IPS-18c (cell line): ENCODE data around the gene MTFR2.

Experiments
- H3K4me3 ChIP-seq: 2 replicates; pipeline ENCODE4 v1.7.0; 2013; ENCODE audit warnings: low read depth, mild to moderate bottlenecking, low read length, moderate library complexity; ENCODE audit not compliant: insufficient read depth
- H3K9me3 ChIP-seq: one replicate; pipeline ENCODE4 v1.6.1; 2013; ENCODE audit warnings: mild to moderate bottlenecking, low read length, moderate library complexity; ENCODE audit not compliant: control insufficient read depth, insufficient read depth

The MTFR2 gene

DNA sequence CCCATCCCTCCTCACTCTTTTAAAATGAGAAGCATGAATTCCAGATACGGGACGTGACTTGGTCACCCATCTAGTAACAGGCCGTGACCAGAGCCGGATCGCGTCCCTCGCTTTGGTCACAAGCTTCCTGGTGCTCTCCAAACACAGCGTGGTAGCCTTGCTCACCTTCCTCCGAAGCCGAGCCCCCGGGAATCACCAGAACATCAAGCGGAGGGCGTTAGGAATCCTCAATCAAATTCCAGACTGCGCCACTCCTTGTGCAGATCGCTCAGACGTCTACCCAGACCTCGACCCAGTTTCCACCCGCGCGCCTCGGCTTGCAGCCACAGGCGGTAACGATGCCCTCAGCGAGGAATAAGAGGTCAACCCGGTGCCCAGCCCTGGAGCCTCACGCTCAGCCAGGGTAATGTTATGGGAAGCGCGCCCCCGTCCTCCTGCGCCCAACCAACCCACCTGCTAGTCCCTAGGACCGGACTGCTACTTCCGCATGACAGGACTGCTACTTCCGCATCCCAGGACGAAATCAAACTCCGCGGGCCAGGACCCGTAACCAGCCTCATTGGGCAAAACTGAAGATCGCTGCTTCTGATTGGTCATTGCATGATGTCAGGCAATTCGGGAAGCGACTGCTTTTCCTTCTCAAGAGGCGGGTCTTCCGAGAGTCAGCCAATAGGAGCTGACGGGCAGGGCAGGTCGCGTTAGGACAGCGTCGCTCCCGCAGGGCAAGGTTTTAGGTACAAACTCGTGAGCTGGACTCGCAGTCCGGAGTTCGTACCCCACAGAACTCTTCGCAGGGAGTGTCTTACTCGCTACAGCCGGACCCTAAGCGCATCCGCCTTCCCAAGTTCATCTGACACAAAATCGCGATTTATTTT is at the start of gene MTFR2:
Gene MTFR2, minus strand, starts transcription at position 501 of the 875 bp plus-strand sequence. CDS start 1,212 bp downstream, outside the sequence.
- peak within 1 kb of the TSS; percentile 95 for H3K4me3 ChIP-seq
- H3K9me3 ChIP-seq = no peaks in the 10 kb centered on the region

DNA sequence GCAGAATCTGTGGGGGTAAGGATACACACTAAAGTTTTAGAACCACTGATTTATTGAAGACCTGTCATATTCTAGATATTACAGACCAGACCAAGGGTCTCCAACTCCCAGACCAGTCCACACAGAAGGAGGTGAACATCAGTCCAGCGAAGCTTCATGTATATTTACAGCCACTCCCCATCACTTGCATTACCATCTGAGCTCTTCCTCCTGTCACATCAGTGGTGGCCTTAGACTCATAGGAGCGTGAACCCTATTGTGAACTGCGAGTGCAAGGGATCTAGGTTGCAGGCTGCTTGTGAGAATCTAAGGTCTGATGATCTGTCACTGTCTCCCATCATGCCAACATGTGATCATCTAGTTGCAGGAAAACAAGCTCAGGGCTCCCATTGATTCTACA is 44.5 kb upstream of the MTFR2 start:
- Histone ChIP-seq H3K4me3 (no peak overlapping the region), H3K9me3 (no peaks in the 10 kb centered on the region)

DNA sequence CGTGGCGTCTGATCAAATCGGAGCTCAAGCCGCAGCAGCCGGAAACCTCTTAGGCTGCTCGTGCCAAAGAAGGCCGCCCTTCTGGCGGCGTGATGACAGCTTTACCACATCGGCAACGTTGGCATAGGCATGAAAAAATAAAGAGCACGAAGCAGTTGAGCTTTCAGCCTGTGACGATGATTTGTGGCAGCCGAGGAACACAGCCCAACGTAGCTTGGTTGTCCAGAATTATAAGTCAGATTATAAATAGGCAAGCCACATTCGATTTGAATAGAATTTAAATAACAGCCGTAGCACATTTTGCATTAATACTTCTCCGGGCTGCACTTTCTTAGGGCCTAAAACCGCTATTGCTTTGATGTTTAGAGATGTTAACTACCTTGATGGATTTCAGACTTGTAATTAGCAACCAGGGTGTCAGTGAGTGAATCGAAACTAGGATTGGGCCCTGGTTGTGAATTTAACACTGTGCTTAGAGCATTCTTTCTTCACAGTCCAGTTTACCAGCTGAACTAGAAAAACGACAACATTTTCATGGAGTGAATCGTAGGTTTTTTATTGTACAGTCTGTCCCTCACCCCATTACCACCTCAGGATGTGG is 40.4 kb upstream of the MTFR2 start:
- Histone ChIP-seq H3K4me3 (peak overlapping the region; percentile 100), H3K9me3 (peaks cover 2% of the 10 kb centered on the region)

DNA sequence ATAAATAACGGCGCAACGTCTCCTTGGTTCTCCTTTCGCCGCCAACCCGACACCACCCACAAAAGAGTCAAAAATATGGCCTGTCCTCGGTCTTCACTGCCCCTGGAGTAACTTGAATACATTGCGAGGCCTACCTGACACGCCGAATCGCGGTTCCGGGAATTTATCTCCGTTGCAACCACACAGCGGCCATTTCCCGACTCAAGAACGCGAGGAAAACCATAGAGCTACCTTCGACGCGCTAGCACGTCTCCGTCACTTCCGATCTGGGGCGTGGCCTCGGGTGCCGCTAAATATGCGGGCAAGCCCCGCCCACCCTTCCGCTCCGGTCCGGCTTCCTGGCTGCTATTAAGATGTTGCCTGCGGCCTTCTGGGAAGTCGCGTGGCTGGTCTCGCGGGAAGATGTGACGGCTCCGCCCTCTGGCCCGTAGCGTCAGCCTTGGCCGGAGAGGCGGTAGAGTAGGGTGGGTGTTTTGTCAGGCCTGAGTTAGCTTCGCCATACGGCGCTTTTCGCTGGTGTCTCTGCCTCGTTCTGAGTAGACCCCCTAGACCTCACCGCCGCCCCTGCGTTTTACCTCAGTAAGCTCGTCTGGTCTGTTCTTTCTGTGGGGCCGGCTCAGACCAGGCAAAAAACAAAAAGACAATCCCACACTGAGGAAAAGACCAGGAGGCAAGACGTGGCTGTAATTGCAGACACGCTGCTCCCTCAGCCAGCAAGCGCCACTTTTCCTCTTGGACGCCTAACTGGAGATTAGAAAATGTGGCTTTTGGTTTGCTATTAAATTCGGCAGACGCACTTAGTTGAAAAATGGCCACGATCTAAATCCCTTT is 39.7 kb upstream of the MTFR2 start, which contains the start of gene BCLAF1:
Gene BCLAF1, minus strand, starts transcription at position 268 of the 831 bp plus-strand sequence. CDS start 9,980 bp downstream, outside the sequence.
- H3K9me3 ChIP-seq = peaks cover 2% of the 10 kb centered on the region
- H3K4me3 ChIP-seq = peak within 1 kb of the TSS; percentile 100

DNA sequence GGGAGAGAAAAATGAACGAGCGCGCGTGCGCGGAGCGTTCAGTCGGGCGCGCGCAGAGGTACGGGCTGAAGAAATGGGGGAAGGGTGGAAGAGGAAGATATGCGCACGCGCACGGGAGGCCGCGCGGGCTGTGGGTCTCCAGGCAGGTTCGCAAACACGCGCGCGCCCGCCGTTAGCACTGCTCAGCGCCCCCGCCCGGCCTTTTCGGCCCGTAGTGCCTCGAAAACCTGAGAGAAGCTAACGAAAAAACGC is 39.1 kb upstream of the MTFR2 start:
- H3K9me3 ChIP-seq = peaks cover 2% of the 10 kb centered on the region
- H3K4me3 ChIP-seq = peak overlapping the region; percentile 100

DNA sequence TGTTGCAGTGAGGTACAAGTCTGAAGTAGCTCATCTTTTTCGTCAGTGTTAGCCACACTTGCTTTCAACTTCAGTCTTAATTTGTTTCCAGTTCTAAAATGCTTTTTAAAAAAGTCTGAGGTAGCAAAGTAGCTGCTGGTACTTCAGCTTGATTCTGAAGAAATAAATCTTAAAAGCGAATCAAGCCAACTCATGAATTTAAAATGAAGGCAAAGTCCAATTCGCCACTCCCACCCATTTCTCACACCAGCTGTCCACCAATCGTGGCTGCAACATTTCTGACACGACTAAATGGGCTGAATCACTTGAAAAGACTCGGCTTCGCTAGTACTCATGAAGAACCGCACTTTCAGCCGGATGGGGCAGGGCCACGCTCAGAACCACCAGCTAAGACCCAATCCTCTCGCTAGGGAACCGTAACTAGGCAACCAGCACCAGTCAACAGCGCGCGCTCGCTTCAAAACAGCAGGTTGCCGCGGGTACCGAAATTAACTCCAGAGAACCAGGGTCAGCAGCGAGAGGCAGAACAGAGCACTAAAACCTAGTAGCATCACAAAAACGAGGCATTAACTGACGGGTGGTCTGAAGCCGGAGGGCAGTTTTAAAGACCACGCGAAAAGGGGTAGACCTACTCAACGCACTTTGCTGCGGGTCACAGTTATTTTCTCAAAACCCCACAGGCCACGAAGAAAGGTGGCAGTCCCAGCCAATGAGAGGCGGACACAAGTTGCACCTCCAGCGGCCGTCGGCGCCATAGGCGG is 38.6 kb upstream of the MTFR2 start:
- Histone ChIP-seq H3K4me3 (peak overlapping the region; percentile 100), H3K9me3 (peaks cover 2% of the 10 kb centered on the region)

DNA sequence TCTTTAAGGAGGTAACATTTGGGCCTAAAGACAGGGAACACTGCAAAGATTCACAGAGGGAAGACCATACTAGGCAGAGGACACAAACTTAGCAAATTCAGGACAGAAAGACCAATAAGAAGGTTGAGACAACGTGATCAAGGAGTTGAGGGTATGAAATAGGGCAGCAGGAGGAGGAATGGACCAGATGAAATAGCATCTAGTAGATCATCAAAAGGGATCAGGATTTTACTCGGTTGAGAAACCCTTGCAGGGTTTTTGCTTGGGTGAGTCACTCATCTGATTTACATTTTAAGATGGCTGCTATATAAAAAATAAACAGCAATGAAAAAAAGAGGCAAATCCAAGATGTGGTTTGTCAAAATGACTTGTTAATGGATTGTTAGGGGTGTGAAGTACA is 34.8 kb upstream of the MTFR2 start:
- Histone ChIP-seq H3K9me3 (peaks cover 2% of the 10 kb centered on the region), H3K4me3 (no peak overlapping the region)

DNA sequence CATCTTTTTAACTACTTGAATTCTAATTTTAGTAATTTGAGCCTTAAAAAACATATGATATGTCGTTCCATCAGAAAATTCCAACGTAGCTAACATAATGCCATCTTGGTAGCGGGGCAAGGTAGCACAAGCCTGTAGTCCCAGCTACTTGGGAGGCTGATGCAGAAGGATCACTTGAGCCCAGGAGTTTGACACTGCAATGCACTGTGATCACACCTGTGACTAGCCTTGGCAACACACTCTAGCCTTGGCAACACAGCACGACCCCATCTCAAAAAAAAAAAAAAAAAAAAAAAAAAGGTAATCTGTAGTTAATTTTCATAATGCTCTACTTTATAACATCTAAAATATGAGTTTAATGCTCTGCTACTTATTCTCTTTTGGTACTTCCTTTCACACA is 32.8 kb upstream of the MTFR2 start:
- no peak overlapping the region for H3K4me3 ChIP-seq
- H3K9me3 ChIP-seq = no peaks in the 10 kb centered on the region

DNA sequence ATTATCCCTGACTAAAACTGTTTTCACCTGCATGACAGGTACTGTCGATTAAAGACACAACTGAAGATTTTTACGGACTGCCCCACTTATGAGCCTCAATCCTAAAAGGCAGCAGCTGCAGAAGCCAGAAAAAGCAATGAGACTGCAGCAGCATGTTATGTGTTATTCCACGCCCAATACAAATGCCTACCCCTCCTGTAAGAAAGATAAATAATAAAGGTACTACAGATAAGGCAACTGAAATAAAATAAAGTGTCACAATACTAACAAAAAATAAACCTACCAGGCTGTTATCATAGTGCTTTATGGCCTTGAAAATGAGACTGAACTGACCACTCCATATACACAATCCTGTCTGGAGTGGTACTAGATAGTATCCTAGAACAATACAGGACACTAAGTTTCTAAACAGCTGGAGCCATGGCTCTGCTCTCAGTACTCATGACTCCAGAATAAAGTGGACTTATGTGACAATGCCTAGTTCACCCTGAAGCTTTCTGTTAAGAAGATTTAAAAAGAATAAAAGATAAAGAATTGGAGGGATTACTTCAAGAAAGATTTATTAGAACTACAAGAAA is 30.0 kb upstream of the MTFR2 start:
- Histone ChIP-seq H3K9me3 (no peaks in the 10 kb centered on the region), H3K4me3 (no peak overlapping the region)

DNA sequence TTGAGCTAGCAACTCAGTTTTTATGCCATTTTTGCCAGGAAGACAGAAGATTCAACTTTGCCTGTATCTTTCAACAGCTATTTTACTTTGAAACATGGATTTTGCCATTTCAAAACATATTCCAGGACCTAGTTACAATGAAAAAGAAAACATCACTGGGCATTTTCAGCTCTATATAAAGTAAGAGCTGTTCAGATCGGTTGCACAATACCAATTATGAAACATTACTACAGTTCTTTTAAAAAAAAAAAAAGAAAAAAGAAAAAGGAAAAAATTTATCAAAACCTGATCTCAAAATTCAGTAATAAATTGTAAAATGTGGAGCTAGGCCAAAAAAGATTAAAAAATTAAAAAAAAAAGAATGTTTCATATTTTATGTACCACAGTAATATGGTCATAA is 24.0 kb upstream of the MTFR2 start:
- H3K4me3 ChIP-seq = no peak overlapping the region
- H3K9me3 ChIP-seq = no peaks in the 10 kb centered on the region

DNA sequence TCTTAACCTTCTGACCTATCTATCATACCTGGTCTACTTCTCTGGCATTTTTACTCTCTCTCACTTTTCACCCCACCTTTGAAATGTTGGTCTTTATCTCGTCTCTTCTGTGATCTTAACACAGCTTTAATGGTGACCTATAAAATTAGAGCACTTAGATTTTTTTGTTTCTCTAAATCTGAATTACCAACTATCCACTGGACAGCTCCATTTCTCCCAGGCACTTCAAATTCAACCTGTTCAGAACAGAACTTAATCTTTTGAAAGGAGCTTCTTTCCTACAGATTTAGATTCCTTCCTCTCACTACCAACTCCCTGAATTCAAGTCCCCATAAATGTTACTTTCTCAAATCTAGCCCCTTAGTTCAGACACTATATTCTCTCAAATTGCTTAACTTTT is 15.0 kb upstream of the MTFR2 start:
- Histone ChIP-seq H3K9me3 (no peaks in the 10 kb centered on the region), H3K4me3 (no peak overlapping the region)

DNA sequence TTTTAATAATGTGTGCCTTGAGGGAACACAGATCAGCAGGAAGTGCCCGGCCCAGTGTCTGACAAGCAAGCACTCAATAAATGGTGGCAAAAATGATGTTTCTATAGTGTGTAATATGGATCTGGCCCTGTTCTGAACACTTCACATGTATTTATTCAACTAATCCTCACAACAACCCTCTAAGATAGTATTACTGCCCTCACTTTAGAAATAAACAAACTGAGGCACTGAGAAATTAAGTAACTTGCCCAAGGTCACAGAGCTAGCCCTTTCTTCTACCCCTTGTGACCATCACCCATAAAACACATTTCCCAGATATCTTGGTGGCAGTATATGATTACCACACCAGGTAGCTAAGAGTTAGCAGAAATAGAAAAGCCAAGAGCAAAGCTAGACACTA is 12.8 kb upstream of the MTFR2 start:
- H3K9me3 ChIP-seq = no peaks in the 10 kb centered on the region
- H3K4me3 ChIP-seq = no peak overlapping the region

DNA sequence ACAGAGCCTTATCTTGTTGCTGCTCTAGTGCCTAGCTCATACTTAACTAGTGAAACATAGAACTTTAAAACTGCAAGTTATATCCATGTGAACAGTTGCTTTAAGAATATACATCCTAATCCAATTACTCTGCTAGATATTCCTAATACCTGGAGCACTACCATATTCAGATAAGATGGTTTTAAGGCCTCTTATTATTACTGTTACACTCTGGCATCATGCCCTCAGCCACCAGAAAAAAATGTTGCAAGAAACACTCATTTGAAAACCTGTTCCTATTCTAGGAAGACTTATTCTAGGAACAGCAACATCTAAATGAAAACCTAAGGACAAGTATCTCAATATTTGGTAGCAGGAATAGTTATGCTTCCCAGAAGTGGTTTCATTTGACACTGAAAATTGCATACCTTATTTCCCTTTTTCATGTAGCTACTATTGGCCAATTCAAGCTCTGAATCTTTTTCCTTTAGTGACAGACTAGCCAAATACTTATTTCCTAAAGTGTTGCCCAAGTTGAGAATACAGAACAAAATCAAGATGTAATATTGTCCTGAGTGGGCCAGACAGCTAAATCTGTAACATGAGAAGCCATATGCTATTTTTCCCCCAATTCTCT is 4.8 kb upstream of the MTFR2 start:
- no peaks in the 10 kb centered on the region for H3K9me3 ChIP-seq
- H3K4me3 ChIP-seq = no peak overlapping the region

DNA sequence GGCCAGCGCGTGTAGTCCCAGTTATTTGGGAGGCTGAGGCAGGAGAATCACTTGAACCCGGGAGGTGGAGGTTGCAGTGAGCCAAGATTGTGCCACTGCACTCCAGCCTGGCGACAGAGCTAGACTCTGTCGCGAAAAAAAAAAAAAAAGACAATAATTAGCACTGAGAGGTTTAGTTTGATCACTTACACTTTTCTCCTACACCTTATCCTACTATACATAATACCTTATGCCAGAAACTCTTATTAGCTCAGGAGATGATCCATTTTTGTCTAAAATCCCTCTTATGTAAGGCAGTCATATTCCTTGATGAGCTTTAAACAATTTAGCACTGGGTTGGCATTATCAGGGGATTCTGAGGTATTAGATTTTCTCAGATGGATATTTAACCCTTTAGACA is 3.6 kb upstream of the MTFR2 start:
- H3K4me3 ChIP-seq = no peak overlapping the region
- H3K9me3 ChIP-seq = no peaks in the 10 kb centered on the region

DNA sequence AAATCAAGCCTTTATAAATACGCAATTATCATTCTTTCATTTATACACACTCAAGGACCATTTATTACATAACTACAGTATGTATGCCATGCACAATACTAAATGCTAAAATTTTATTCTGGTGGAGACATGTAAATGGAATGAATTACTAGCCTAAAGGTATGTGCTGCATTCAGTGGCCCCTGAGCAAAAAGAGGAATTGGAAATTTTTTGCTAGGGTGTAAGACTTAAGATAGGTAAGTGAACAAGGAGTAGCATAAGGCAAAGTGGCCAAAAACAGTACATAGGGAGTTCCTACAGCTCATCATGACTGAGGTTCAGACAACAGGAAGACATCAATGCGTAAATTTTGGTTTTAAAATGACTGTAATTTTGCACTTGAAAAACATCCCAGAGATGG is 2.3 kb upstream of the MTFR2 start:
- Histone ChIP-seq H3K9me3 (no peaks in the 10 kb centered on the region), H3K4me3 (no peak overlapping the region)

DNA sequence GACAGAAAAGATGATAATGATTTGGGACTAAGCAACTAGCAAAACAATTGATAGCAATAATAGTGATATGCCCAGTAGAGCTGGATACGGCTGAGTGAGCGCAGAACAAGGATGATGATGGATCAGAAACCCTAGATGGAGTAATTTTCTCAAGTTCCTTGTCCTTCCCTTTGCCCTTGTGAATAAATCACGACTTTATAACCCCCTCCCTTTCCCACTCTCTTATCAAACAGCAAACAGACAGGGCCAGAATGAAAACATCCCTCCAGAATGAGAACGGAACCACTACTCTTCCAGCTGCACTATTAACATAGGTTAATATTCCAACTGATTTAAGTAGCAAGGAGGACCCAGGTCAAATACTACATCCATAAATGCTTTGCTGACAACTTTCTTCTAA is 1.3 kb upstream of the MTFR2 start:
- H3K4me3 ChIP-seq = no peak overlapping the region; the same call in 1 of the 2 replicates
- no peaks in the 10 kb centered on the region for H3K9me3 ChIP-seq

DNA sequence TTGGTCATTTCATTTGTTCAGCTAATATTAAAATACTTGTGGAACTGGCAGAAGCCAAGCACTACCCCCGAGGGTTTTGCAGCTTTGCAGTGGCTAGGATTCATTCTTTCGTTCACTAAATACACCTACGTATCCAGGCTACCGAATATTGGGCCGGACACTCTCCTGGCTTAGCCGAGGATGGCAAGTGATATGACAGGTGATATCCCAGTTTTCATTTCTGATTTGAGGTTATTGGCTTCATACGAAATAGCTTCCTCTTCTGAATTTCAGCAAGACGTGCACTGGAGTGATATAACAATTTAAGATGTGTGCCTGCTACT is 536 bp upstream of the MTFR2 start:
- peak overlapping the region; percentile 71 for H3K4me3 ChIP-seq
- no peaks in the 10 kb centered on the region for H3K9me3 ChIP-seq
